Activated CD4-positive, alpha-beta T cell treated with anti-CD3 and anti-CD28 coated beads, Interleukin-2, amount 50 U/mL, for 4 hours (primary cell): Measurements from ENCODE around the gene CWC15.
"Not testable (repeated sequence)": the region's sequence is repeated elsewhere in the genome, so short reads cannot be mapped to it uniquely, and the experiment has no call there.

Experiments used
- DNase-seq, 2 experiments: peaks; one replicate each; pipeline ENCODE4 v3.0.0-alpha.2; 2020

CWC15 gene

GRCh38 chr11:94973099-94973968 lies at the start of gene CWC15, which contains the start of gene KDM4D:
CWC15 (minus strand) TSS chr11:94973556; CDS start chr11:94972185, 1,371 bp downstream.
KDM4D (plus strand) TSS chr11:94973709; CDS start chr11:94997373, 23,664 bp downstream.
- peak; percentile 93 to 94 for DNase-seq

- DNase-seq, result not testable (repeated sequence)
Observed at GRCh38 chr11:95021468-95021867, 48.1 kb upstream of the CWC15 start.

GRCh38 chr11:95016139-95016538 lies 42.8 kb upstream of the CWC15 start:
- DNase-seq, result no peak

- no peak for DNase-seq
Observed at GRCh38 chr11:95014184-95014821, 40.9 kb upstream of the CWC15 start.

- no peak for DNase-seq
Observed at GRCh38 chr11:95011376-95011775, 38.0 kb upstream of the CWC15 start.

GRCh38 chr11:95005642-95006041 lies 32.3 kb upstream of the CWC15 start:
- DNase-seq, result no peak

- no peak for DNase-seq
Observed at GRCh38 chr11:95003716-95004115, 30.4 kb upstream of the CWC15 start.

GRCh38 chr11:94998285-94998684 lies 24.9 kb upstream of the CWC15 start:
- no peak for DNase-seq

GRCh38 chr11:94997437-94997836 lies 24.1 kb upstream of the CWC15 start:
- DNase-seq, result no peak

- DNase-seq, result no peak
Observed at GRCh38 chr11:94993400-94993943, 20.1 kb upstream of the CWC15 start.

- DNase-seq, result no peak
Observed at GRCh38 chr11:94988748-94989147, 15.4 kb upstream of the CWC15 start.

GRCh38 chr11:94987378-94987777 lies 14.0 kb upstream of the CWC15 start:
- no peak for DNase-seq

- no peak for DNase-seq
Observed at GRCh38 chr11:94975599-94975998, 2.2 kb upstream of the CWC15 start.

- no peak for DNase-seq
Observed at GRCh38 chr11:94974178-94974577, 822 bp upstream of the CWC15 start.

GRCh38 chr11:94972700-94973098 lies 657 bp downstream of the CWC15 start:
- DNase-seq, result no peak

GRCh38 chr11:94968334-94968958 lies 4.9 kb downstream of the CWC15 start:
- no peak for DNase-seq

GRCh38 chr11:94964934-94965333 lies 8.4 kb downstream of the CWC15 start:
- no peak for DNase-seq

- DNase-seq, result no peak
Observed at GRCh38 chr11:94961255-94961654, 12.1 kb downstream of the CWC15 start.

- no peak for DNase-seq
Observed at GRCh38 chr11:94960488-94960887, 12.9 kb downstream of the CWC15 start.

GRCh38 chr11:94959179-94959578 lies 14.2 kb downstream of the CWC15 start:
- DNase-seq, result no peak

- no peak for DNase-seq
Observed at GRCh38 chr11:94958121-94958696, 15.1 kb downstream of the CWC15 start.

GRCh38 chr11:94956963-94957362 lies 16.4 kb downstream of the CWC15 start:
- DNase-seq, result no peak

- DNase-seq, result no peak
Observed at GRCh38 chr11:94954753-94955152, 18.6 kb downstream of the CWC15 start.
